ENCODE data around the gene LPGAT1. TPM values are rescaled to one million over a fixed set of nuclear protein-coding genes. Genes with fewer than 3 reads are reported as not detected.

The LPGAT1 gene
- total and polyA plus RNA-seq, 2 of the 13 experiments (the other 11 are each of a cell fraction or from before 2014, with no cell fraction given): 12.1 to 48.3 TPM

DNA sequence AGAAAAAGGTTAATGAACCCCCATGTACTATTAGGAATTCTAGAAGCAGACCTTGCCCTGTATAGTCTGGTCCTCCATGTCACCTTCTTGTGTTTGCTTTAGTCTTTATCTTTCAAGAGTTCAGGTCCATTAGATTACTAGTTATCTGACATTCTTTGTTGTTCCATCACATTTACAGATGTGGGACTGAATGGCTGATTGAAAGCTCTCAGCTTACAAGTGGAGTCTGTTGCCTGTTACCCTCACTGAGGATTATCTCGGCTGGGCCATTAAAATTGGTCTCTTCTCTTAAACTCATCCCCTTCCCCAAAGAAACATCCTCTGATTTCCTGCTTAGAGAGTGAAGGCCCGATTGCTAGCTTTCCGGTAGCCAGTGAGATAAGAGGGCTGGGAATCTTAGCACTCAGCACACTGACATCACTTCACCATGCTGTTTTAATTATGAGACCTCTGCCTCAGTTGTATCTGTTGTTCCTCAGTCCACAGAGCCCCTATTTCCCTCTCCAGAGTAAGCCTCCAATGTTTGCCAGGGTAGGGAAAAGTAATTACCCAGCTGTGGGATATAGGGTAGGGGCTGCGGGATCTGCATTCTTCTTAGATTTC lies 76.8 kb downstream of the LPGAT1 start:
- Histone ChIP-seq H3K4me3 (replicated peaks in 1 of 3; ENCODE audit: insufficient read depth in 1 of 3, low read depth in 2 of 3, low read length in 3 of 3) (no peak overlapping the region), H3K79me2 (ENCODE audit: insufficient read depth, low read length) (no peaks in the 10 kb centered on the region), H3K9me3 (ENCODE audit: low read length) (peaks cover 9% of the 10 kb centered on the region), H3K36me3 (replicated peaks in 1 of 2; ENCODE audit: control insufficient read depth in 1 of 2, insufficient read depth in 2 of 2, low read length in 2 of 2) (peaks cover 5 to 15% of the 10 kb centered on the region in 2 experiments), H2AFZ (ENCODE audit: low read length) (no peak overlapping the region), H4K20me1 (ENCODE audit: insufficient read depth, low read length) (no peaks in the 10 kb centered on the region), H3K4me2 (ENCODE audit: low read depth, low read length) (peak overlapping the region; percentile 28; the same call in 1 of the 2 replicates), H3K27me3 (ENCODE audit: control insufficient read depth in 1 of 2, insufficient read depth in 2 of 2, low read length in 2 of 2) (no peaks in the 10 kb centered on the region), H3K4me1 (ENCODE audit: insufficient read depth, low read length) (peaks cover 31% of the 10 kb centered on the region), H3K27ac (ENCODE audit: extremely low read length, insufficient read depth, low read length) (peak overlapping the region; percentile 37), H3K9ac (ENCODE audit: insufficient read depth, low read depth, low read length) (no peak overlapping the region)
- ATAC-seq (peak; percentile 95), DNase-seq (ENCODE audit: low spot score) (peak; percentile 81), FAIRE-seq (peak; percentile 71)
- 49% methylated on average over 4 of the region's 4 CpGs for WGBS (ENCODE audit: low lambda C conversion rate)
- ChIA-PET POLR2A (no interaction called here), CTCF (ENCODE audit: low intra/inter-chr PET ratio, low total read pairs) (no interaction called here)
- in situ Hi-C loops (cut with HindIII; ENCODE audit: extremely low pct_ligation_motif_present, low pct_unique_long_range_greater_than_20kb) (no loop called here), intact Hi-C loops (cut with micrococcal nuclease; ENCODE audit: unreplicated experiment) (no loop called here)
- BruUV-seq (replicated peaks): no TSS peak
- peak; percentile 17; the same call in 1 of the 2 replicates for TF ChIP-seq NR2F2 (IDR thresholded peaks at IDR 0.05; ENCODE audit: borderline replicate concordance, low read depth)
- TF ChIP-seq, protein P1, sequence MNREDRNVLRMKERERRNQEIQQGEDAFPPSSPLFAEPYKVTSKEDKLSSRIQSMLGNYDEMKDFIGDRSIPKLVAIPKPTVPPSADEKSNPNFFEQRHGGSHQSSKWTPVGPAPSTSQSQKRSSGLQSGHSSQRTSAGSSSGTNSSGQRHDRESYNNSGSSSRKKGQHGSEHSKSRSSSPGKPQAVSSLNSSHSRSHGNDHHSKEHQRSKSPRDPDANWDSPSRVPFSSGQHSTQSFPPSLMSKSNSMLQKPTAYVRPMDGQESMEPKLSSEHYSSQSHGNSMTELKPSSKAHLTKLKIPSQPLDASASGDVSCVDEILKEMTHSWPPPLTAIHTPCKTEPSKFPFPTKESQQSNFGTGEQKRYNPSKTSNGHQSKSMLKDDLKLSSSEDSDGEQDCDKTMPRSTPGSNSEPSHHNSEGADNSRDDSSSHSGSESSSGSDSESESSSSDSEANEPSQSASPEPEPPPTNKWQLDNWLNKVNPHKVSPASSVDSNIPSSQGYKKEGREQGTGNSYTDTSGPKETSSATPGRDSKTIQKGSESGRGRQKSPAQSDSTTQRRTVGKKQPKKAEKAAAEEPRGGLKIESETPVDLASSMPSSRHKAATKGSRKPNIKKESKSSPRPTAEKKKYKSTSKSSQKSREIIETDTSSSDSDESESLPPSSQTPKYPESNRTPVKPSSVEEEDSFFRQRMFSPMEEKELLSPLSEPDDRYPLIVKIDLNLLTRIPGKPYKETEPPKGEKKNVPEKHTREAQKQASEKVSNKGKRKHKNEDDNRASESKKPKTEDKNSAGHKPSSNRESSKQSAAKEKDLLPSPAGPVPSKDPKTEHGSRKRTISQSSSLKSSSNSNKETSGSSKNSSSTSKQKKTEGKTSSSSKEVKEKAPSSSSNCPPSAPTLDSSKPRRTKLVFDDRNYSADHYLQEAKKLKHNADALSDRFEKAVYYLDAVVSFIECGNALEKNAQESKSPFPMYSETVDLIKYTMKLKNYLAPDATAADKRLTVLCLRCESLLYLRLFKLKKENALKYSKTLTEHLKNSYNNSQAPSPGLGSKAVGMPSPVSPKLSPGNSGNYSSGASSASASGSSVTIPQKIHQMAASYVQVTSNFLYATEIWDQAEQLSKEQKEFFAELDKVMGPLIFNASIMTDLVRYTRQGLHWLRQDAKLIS (CRISPR knock-in tag; IDR thresholded peaks at IDR 0.05): no peak
- 0 out of 2 replicates have a peak, but pooled peaks have one; percentile 20 for TF ChIP-seq BCL6 (CRISPR knock-in tag; IDR thresholded peaks at IDR 0.05)
- TF ChIP-seq, protein P2, sequence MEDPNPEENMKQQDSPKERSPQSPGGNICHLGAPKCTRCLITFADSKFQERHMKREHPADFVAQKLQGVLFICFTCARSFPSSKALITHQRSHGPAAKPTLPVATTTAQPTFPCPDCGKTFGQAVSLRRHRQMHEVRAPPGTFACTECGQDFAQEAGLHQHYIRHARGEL (CRISPR knock-in tag; IDR thresholded peaks at IDR 0.05): no peak
- TF ChIP-seq, protein P3, sequence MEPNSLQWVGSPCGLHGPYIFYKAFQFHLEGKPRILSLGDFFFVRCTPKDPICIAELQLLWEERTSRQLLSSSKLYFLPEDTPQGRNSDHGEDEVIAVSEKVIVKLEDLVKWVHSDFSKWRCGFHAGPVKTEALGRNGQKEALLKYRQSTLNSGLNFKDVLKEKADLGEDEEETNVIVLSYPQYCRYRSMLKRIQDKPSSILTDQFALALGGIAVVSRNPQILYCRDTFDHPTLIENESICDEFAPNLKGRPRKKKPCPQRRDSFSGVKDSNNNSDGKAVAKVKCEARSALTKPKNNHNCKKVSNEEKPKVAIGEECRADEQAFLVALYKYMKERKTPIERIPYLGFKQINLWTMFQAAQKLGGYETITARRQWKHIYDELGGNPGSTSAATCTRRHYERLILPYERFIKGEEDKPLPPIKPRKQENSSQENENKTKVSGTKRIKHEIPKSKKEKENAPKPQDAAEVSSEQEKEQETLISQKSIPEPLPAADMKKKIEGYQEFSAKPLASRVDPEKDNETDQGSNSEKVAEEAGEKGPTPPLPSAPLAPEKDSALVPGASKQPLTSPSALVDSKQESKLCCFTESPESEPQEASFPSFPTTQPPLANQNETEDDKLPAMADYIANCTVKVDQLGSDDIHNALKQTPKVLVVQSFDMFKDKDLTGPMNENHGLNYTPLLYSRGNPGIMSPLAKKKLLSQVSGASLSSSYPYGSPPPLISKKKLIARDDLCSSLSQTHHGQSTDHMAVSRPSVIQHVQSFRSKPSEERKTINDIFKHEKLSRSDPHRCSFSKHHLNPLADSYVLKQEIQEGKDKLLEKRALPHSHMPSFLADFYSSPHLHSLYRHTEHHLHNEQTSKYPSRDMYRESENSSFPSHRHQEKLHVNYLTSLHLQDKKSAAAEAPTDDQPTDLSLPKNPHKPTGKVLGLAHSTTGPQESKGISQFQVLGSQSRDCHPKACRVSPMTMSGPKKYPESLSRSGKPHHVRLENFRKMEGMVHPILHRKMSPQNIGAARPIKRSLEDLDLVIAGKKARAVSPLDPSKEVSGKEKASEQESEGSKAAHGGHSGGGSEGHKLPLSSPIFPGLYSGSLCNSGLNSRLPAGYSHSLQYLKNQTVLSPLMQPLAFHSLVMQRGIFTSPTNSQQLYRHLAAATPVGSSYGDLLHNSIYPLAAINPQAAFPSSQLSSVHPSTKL (CRISPR knock-in tag; IDR thresholded peaks at IDR 0.05): peak; percentile 43; the same call in 1 of the 2 replicates
- TF ChIP-seq ISL2 (CRISPR knock-in tag; IDR thresholded peaks at IDR 0.05): peak; percentile 59
- TF ChIP-seq SOX6 (IDR thresholded peaks at IDR 0.05): no peak
- peak; percentile 54 for TF ChIP-seq SOX6 (CRISPR knock-in tag; IDR thresholded peaks at IDR 0.05)
- TF ChIP-seq, protein P4, sequence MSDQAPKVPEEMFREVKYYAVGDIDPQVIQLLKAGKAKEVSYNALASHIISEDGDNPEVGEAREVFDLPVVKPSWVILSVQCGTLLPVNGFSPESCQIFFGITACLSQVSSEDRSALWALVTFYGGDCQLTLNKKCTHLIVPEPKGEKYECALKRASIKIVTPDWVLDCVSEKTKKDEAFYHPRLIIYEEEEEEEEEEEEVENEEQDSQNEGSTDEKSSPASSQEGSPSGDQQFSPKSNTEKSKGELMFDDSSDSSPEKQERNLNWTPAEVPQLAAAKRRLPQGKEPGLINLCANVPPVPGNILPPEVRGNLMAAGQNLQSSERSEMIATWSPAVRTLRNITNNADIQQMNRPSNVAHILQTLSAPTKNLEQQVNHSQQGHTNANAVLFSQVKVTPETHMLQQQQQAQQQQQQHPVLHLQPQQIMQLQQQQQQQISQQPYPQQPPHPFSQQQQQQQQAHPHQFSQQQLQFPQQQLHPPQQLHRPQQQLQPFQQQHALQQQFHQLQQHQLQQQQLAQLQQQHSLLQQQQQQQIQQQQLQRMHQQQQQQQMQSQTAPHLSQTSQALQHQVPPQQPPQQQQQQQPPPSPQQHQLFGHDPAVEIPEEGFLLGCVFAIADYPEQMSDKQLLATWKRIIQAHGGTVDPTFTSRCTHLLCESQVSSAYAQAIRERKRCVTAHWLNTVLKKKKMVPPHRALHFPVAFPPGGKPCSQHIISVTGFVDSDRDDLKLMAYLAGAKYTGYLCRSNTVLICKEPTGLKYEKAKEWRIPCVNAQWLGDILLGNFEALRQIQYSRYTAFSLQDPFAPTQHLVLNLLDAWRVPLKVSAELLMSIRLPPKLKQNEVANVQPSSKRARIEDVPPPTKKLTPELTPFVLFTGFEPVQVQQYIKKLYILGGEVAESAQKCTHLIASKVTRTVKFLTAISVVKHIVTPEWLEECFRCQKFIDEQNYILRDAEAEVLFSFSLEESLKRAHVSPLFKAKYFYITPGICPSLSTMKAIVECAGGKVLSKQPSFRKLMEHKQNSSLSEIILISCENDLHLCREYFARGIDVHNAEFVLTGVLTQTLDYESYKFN (CRISPR knock-in tag; conservative IDR thresholded peaks at IDR 0.05): peak; percentile 42; the same call in 1 of the 2 replicates
- peak; percentile 32 for TF ChIP-seq ZMYM4 (CRISPR knock-in tag; IDR thresholded peaks at IDR 0.05)

Measured in HepG2 (cell line).